ENCODE measurements around the gene SLC45A2. TPM values are rescaled to one million over a fixed set of nuclear protein-coding genes. Genes with fewer than 3 reads are reported as not detected.

The SLC45A2 gene
- polyA plus RNA-seq, 1 donor from 2014 or later, result 1.2 TPM

DNA sequence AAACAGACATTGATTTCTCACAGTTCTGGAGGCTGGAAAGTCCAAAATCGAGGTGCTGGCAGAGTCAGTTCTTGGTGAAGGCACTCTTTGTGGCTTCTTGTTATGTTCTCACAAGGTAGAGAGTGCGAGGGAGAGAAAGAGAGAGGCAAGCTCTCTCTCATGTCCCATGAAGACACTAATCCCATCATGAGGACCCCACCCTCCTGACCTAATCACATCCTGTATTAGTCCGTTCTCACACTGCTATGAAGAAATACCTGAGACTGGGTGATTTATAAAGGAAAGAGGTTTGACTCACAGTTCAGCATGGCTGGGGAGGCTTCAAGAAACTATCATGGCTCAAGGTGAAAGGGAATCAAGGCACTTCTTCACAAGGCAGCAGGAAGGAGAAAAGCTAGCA is 29.1 kb upstream of the SLC45A2 start:
- H3K36me3 ChIP-seq (ENCODE audit: insufficient read depth, low read length), result no peaks in the 10 kb centered on the region
- no peak overlapping the region for H3K27ac ChIP-seq (ENCODE audit: low read length)
- H3K9me3 ChIP-seq (ENCODE audit: low read length), result no peaks in the 10 kb centered on the region
- peaks cover 7% of the 10 kb centered on the region for H3F3A ChIP-seq (ENCODE audit: insufficient read depth, low read length, poor library complexity, severe bottlenecking)
- no peak overlapping the region for H2AFZ ChIP-seq (ENCODE audit: low read depth, low read length)
- H3K4me2 ChIP-seq (ENCODE audit: low read length), result no peak overlapping the region
- no peaks in the 10 kb centered on the region for H3K79me2 ChIP-seq (replicated peaks; ENCODE audit: insufficient read depth, low read length)
- H3K27me3 ChIP-seq (ENCODE audit: insufficient read depth, low read depth, low read length), result no peaks in the 10 kb centered on the region
- TF ChIP-seq SMC3 (conservative IDR thresholded peaks at IDR 0.05; ENCODE audit: poor library complexity) (no peak), EP300 (conservative IDR thresholded peaks at IDR 0.05; ENCODE audit: poor library complexity, severe bottlenecking) (no peak), TAF1 (IDR thresholded peaks at IDR 0.05; ENCODE audit: low read depth) (no peak), MXI1 (conservative IDR thresholded peaks at IDR 0.05; ENCODE audit: poor library complexity, severe bottlenecking) (no peak), EZH2 (IDR thresholded peaks at IDR 0.05; ENCODE audit: borderline replicate concordance, insufficient read depth, low read length, poor library complexity, severe bottlenecking) (no peak), RAD21 (conservative IDR thresholded peaks at IDR 0.05) (no peak), POLR2AphosphoS5 (IDR thresholded peaks at IDR 0.05) (no peak)
- TF ChIP-seq, protein P1, sequence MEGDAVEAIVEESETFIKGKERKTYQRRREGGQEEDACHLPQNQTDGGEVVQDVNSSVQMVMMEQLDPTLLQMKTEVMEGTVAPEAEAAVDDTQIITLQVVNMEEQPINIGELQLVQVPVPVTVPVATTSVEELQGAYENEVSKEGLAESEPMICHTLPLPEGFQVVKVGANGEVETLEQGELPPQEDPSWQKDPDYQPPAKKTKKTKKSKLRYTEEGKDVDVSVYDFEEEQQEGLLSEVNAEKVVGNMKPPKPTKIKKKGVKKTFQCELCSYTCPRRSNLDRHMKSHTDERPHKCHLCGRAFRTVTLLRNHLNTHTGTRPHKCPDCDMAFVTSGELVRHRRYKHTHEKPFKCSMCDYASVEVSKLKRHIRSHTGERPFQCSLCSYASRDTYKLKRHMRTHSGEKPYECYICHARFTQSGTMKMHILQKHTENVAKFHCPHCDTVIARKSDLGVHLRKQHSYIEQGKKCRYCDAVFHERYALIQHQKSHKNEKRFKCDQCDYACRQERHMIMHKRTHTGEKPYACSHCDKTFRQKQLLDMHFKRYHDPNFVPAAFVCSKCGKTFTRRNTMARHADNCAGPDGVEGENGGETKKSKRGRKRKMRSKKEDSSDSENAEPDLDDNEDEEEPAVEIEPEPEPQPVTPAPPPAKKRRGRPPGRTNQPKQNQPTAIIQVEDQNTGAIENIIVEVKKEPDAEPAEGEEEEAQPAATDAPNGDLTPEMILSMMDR (IDR thresholded peaks at IDR 0.05; ENCODE audit: poor library complexity, severe bottlenecking), result no peak
- TF ChIP-seq, protein P2, sequence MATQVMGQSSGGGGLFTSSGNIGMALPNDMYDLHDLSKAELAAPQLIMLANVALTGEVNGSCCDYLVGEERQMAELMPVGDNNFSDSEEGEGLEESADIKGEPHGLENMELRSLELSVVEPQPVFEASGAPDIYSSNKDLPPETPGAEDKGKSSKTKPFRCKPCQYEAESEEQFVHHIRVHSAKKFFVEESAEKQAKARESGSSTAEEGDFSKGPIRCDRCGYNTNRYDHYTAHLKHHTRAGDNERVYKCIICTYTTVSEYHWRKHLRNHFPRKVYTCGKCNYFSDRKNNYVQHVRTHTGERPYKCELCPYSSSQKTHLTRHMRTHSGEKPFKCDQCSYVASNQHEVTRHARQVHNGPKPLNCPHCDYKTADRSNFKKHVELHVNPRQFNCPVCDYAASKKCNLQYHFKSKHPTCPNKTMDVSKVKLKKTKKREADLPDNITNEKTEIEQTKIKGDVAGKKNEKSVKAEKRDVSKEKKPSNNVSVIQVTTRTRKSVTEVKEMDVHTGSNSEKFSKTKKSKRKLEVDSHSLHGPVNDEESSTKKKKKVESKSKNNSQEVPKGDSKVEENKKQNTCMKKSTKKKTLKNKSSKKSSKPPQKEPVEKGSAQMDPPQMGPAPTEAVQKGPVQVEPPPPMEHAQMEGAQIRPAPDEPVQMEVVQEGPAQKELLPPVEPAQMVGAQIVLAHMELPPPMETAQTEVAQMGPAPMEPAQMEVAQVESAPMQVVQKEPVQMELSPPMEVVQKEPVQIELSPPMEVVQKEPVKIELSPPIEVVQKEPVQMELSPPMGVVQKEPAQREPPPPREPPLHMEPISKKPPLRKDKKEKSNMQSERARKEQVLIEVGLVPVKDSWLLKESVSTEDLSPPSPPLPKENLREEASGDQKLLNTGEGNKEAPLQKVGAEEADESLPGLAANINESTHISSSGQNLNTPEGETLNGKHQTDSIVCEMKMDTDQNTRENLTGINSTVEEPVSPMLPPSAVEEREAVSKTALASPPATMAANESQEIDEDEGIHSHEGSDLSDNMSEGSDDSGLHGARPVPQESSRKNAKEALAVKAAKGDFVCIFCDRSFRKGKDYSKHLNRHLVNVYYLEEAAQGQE (IDR thresholded peaks at IDR 0.05; ENCODE audit: borderline replicate concordance), result no peak
- H3K9ac ChIP-seq (ENCODE audit: low read length), result no peak overlapping the region
- H4K20me1 ChIP-seq (ENCODE audit: insufficient read depth), result no peaks in the 10 kb centered on the region
- no peak overlapping the region for H3K4me3 ChIP-seq (ENCODE audit: low read length)
- H3K9me2 ChIP-seq (ENCODE audit: insufficient read depth, low read length), result no peaks in the 10 kb centered on the region

DNA sequence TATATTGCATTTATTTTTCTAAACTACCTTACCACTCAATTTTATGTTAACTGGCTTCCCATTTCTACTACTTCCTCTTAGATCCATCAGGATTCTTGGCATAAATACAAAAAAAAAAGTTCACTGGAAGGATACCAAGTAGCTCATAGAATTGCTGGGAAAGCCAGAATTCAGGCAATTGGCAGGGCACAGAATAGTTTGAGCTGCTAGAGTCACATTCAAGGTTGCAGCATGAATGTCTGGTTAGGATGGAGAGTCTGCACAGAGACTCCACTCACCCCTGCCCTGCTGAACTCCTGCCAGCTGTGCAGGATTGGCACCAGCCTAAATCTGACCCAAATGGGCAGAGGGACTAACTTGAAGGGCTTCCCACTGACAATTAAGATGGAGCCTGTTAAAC is 28.3 kb upstream of the SLC45A2 start:
- no peaks in the 10 kb centered on the region for H3K27me3 ChIP-seq (ENCODE audit: insufficient read depth, low read depth, low read length)
- H3K79me2 ChIP-seq (replicated peaks; ENCODE audit: insufficient read depth, low read length), result no peaks in the 10 kb centered on the region
- no peak overlapping the region for H2AFZ ChIP-seq (ENCODE audit: low read depth, low read length)
- H3K4me2 ChIP-seq (ENCODE audit: low read length), result no peak overlapping the region
- no peaks in the 10 kb centered on the region for H3K9me2 ChIP-seq (ENCODE audit: insufficient read depth, low read length)
- TF ChIP-seq TAF1 (IDR thresholded peaks at IDR 0.05; ENCODE audit: low read depth), result no peak
- TF ChIP-seq EP300 (conservative IDR thresholded peaks at IDR 0.05; ENCODE audit: poor library complexity, severe bottlenecking), result no peak
- TF ChIP-seq POLR2AphosphoS5 (IDR thresholded peaks at IDR 0.05), result no peak
- TF ChIP-seq EZH2 (IDR thresholded peaks at IDR 0.05; ENCODE audit: borderline replicate concordance, insufficient read depth, low read length, poor library complexity, severe bottlenecking), result no peak
- TF ChIP-seq, protein P1 (IDR thresholded peaks at IDR 0.05; ENCODE audit: poor library complexity, severe bottlenecking), result no peak
- TF ChIP-seq, protein P2 (IDR thresholded peaks at IDR 0.05; ENCODE audit: borderline replicate concordance), result no peak
- no peak for TF ChIP-seq MXI1 (conservative IDR thresholded peaks at IDR 0.05; ENCODE audit: poor library complexity, severe bottlenecking)
- no peak for TF ChIP-seq SMC3 (conservative IDR thresholded peaks at IDR 0.05; ENCODE audit: poor library complexity)
- TF ChIP-seq RAD21 (conservative IDR thresholded peaks at IDR 0.05), result no peak
- H3K4me3 ChIP-seq (ENCODE audit: low read length), result no peak overlapping the region
- peaks cover 11% of the 10 kb centered on the region for H3F3A ChIP-seq (ENCODE audit: insufficient read depth, low read length, poor library complexity, severe bottlenecking)
- H3K36me3 ChIP-seq (ENCODE audit: insufficient read depth, low read length), result no peaks in the 10 kb centered on the region
- no peak overlapping the region for H3K27ac ChIP-seq (ENCODE audit: low read length)
- no peaks in the 10 kb centered on the region for H3K9me3 ChIP-seq (ENCODE audit: low read length)
- no peak overlapping the region for H3K9ac ChIP-seq (ENCODE audit: low read length)
- no peaks in the 10 kb centered on the region for H4K20me1 ChIP-seq (ENCODE audit: insufficient read depth)

Data from neural cell (in vitro differentiated cells).